OCI-LY1 (cell line): ENCODE measurements around the gene GLDC.

Source experiments
- CTCF ChIP-seq: fragments of 200-600 bp; sonication (generic), shearing (Covaris generic); IDR thresholded peaks from 2 replicates; pipeline ENCODE4 v1.5.1; 2017; ENCODE audit warnings: mild to moderate bottlenecking, antibody characterized with exemption, low read length, moderate library complexity, mixed read lengths
- EZH2 ChIP-seq: fragments of 200-600 bp; sonication (generic), shearing (Covaris generic); IDR thresholded peaks from 2 replicates; pipeline ENCODE4 v1.8.0; 2017; ENCODE audit warnings: borderline replicate concordance, mixed run types, mild to moderate bottlenecking, antibody characterized with exemption, low read length, moderate library complexity, mixed read lengths

DNA sequence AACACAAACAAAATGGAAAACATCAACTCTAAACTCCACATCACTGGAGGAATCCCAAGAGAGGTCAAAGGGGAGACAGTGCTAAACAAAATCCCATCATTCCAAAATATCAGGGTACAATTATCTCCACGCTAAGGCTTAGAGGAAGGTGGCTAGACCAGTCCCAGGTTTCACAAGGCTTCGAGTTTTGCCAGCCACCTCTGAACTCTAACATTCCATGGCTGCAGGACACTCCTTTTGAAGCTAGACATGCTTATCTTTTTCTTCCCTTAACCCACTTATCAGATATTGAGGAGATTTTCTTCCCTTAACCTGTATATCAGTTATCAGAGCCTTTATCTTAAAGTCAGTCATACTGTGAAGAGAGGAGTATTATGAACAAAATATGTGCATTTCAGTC lies 53.3 kb downstream of the GLDC start:
- no peak for TF ChIP-seq EZH2
- no peak for TF ChIP-seq CTCF
